SK-N-MC (cell line): ENCODE measurements around the gene SNX8.

ENCODE experiments used
- DNase-seq: peaks from one replicate; pipeline ENCODE4 v3.0.0-alpha.2; 2011; ENCODE audit warnings: low read depth, low spot score
- H3K27ac ChIP-seq: fragments of 200-600 bp; sonication (generic); 2 replicates; pipeline ENCODE4 v1.5.1; 2016; ENCODE audit warnings: mixed run types
- H3K36me3 ChIP-seq: fragments of 200-600 bp; sonication (generic); 2 replicates; pipeline ENCODE4 v1.6.1; 2017; ENCODE audit warnings: antibody characterized with exemption, low read length, mixed read lengths; ENCODE audit not compliant: insufficient read depth
- H3K4me3 ChIP-seq: fragments of 200-600 bp; sonication (generic); 2 replicates; pipeline ENCODE4 v1.5.1; 2016
- H3K9ac ChIP-seq: fragments of 200-600 bp; sonication (generic); 2 replicates; pipeline ENCODE4 v1.8.0; 2017; ENCODE audit warnings: mixed run types, mixed read lengths; ENCODE audit not compliant: insufficient read length
- H3K9me3 ChIP-seq: fragments of 200-600 bp; sonication (generic); 2 replicates; pipeline ENCODE4 v1.6.1; 2017; ENCODE audit warnings: low read depth, mild to moderate bottlenecking, antibody characterized with exemption, low read length, moderate library complexity, mixed read lengths
- EZH2 ChIP-seq: fragments of 200-600 bp; sonication (generic); IDR thresholded peaks from one replicate; pipeline ENCODE4 v1.6.1; 2017; ENCODE audit warnings: antibody characterized with exemption
- FOXP2 ChIP-seq: optimal IDR thresholded peaks from 2 replicates; pipeline ENCODE3; 2011; ENCODE audit warnings: mild to moderate bottlenecking, moderate library complexity; ENCODE audit not compliant: insufficient read depth; ENCODE audit errors: extremely low read length, control extremely low read depth
- POLR2AphosphoS5 ChIP-seq: IDR thresholded peaks from 2 replicates; pipeline ENCODE4 v1.6.1; 2012; ENCODE audit warnings: mild to moderate bottlenecking, low read depth, low read length, borderline replicate concordance

Gene SNX8

DNA sequence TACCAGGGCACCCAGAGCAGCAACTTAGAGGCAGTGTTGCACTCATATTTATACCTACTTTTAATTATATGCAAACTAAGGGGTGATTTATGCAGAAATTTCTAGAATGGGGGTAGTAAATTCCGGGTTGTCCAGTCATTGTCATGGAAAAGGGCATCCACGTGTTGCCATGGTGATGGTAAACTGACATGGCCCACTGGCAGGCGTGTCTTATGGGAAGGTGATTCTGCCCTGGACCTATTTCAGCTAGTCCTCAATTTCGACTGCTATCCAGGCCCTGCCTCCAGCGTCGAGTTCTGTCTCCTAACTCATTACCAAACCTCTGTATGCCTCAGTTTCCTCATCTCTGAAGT lies 12.8 kb downstream of the SNX8 start:
- H3K9ac ChIP-seq, result no peak overlapping the region
- H3K27ac ChIP-seq, result no peak overlapping the region
- no peak for DNase-seq
- H3K4me3 ChIP-seq, result no peak overlapping the region
- TF ChIP-seq FOXP2, result no peak
- TF ChIP-seq POLR2AphosphoS5, result no peak
- TF ChIP-seq EZH2, result no peak
- no peaks in the 10 kb centered on the region for H3K36me3 ChIP-seq
- H3K9me3 ChIP-seq, result no peaks in the 10 kb centered on the region

DNA sequence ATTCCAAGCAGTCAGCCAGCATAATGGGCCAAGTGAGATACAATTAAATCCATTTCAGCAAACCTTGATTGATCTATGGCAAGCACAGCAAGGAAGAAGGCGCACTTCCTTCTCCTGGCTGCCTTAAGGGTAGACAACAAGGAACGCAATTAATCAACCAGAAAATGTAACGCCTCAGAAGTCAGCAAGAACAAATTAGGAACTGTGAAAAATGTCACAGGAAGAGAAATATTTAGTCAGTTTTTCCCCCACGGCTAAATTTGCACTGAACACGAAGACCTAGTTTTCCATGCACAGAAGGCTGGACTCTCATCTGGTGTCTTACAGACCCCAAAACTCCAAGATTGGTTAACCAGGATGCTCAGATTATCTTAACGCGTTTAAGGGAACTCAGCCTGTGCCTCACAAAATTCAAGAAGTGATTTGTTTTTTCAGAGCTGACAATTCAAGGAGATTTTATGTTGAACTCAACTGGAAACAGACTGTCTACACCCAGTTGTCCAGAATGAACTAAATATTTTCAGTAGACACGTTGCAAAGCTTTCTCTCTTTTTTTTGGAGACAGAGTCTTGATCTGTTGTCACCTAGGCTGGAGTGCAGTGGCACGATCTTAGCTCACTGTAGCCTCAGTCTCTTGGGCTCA lies 14.2 kb downstream of the SNX8 start:
- TF ChIP-seq FOXP2 (no peak), POLR2AphosphoS5 (no peak), EZH2 (no peak)
- Histone ChIP-seq H3K36me3 (no peaks in the 10 kb centered on the region), H3K4me3 (peak overlapping the region; percentile 28), H3K9ac (no peak overlapping the region), H3K9me3 (no peaks in the 10 kb centered on the region), H3K27ac (peak overlapping the region; percentile 62)
- peak; percentile 1 for DNase-seq

DNA sequence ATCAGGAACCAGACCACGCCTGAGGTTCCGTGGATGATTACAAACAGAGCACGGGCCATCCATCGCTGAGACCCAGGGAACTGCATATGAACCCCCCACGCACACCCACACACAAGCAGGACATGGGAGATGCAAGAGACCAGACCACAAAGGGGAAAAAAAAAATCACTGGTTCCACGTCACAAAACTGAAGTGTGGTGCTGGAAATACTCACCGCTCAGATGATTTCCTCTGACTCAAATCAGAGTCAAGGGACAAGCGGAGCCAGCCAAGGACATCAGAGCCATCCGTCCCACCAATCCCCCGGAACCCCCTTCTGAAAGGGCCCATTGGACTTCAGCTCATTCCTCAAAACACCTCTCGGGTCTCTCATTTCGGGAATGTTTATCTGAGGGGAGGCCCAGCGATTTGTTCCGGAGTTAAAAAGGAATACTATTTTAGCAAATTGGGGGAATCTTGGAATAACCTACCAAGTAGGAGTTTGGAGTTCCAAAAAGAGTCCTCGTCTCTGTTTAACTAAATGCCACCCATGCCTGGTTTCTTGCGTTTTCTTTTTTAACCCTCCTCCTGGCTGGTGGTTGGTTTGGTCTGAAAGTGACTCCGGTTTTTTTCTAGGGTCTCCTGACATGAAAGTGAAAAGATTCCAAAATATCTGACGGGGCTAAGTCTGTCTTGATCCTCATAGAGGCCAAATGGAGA lies 15.0 kb downstream of the SNX8 start:
- Histone ChIP-seq H3K9me3 (no peaks in the 10 kb centered on the region), H3K36me3 (no peaks in the 10 kb centered on the region), H3K4me3 (peak overlapping the region; percentile 28), H3K9ac (no peak overlapping the region), H3K27ac (peak overlapping the region; percentile 62)
- TF ChIP-seq FOXP2 (no peak), POLR2AphosphoS5 (no peak), EZH2 (no peak)
- no peak for DNase-seq

DNA sequence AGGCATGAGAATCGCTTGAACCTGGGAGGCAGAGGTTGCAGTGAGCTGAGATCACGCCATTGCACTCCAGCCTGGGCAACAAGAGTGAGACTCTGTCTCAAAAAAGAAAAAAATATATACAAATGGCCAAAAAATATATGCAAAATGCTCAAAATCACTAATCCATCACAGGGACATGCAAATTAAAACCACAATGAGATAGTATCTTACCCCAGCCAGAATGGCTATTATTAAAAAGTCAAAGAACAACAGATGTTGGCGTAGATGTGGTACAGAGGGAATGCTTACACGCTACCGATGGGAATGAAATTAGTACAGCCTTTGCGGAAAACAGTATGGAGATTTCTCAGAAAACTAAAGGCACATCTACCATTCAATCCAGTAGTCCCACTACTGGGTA lies 17.4 kb downstream of the SNX8 start:
- Histone ChIP-seq H3K27ac (no peak overlapping the region), H3K9me3 (no peaks in the 10 kb centered on the region), H3K4me3 (no peak overlapping the region), H3K9ac (no peak overlapping the region), H3K36me3 (no peaks in the 10 kb centered on the region)
- no peak for TF ChIP-seq POLR2AphosphoS5
- TF ChIP-seq EZH2, result no peak
- TF ChIP-seq FOXP2, result no peak
- DNase-seq, result no peak

DNA sequence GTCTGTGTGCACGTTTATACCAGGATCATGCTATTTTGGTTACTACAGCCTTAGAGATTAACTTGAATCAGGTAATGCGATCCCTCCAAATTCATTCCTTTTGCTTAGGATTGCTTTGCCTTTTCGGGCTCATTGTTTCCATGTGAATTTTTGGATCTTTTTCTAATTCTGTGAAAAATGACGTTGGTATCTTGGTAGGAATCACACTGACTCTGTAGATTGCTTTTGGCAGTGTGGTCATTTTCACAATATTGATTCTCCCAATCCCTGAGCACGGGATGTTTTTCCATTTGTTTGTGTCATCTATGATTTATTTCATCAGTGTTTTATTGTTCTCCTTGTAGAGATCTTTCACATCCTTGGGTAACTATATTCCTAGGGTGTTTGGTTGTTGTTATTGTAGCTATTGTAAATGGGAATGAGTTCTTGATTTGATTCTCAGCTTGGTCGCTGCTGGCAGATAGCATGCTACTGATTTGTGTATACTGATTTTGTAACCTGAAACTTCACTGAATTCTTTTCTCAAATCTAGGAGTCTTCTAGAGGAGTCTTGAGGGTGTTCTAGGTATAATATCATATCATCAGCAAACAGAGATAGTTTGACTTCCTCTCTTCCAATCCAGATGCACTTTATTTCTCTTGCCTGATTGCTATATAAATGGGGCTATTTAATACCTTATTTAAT lies 18.2 kb downstream of the SNX8 start:
- TF ChIP-seq EZH2 (no peak), FOXP2 (no peak), POLR2AphosphoS5 (no peak)
- H3K36me3 ChIP-seq, result no peaks in the 10 kb centered on the region
- no peak for DNase-seq
- H3K9me3 ChIP-seq, result no peaks in the 10 kb centered on the region
- no peak overlapping the region for H3K9ac ChIP-seq
- no peak overlapping the region for H3K4me3 ChIP-seq
- no peak overlapping the region for H3K27ac ChIP-seq

DNA sequence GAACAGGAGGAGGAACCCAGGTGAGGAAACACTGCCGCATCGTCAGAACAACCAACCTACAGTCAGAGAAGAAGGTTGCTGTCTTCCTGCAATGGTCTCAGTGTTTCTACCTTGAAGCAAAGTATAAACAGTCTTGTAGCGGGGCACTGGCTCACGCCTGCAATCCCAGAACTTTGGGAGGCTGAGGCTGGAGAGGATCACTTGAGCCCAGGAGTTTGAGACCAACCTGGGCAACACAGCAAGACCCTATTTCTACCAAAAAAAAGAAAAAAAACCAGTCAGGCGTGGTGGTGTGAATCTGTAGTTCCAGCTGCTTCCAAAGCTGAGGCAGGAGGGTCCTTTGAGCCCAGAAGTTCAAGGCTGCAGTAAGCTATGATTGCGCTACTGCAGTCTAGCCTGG lies 23.4 kb downstream of the SNX8 start:
- Histone ChIP-seq H3K9ac (no peak overlapping the region), H3K27ac (no peak overlapping the region), H3K9me3 (no peaks in the 10 kb centered on the region), H3K36me3 (no peaks in the 10 kb centered on the region), H3K4me3 (no peak overlapping the region)
- DNase-seq, result no peak
- TF ChIP-seq POLR2AphosphoS5 (no peak), EZH2 (no peak), FOXP2 (no peak)

DNA sequence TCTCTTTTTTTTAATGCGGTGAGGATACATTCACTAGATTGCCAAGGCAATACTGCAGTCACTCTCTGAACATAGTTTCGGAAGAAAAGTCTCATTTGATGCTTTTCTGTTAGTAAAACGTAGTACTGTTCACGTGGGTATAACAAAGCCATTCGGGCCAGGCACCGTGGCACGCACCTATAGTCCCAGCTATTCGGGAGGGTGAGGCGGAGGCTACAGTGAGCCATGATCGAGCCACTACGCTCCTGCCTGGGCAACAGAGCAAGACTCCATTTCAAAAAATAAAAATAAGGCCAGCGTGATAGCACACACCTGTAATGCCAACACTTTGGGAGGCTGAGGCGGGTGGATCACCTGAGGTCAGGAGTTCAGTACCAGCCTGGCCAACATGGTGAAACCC lies 24.6 kb downstream of the SNX8 start:
- Histone ChIP-seq H3K9me3 (no peaks in the 10 kb centered on the region), H3K27ac (no peak overlapping the region), H3K4me3 (no peak overlapping the region), H3K9ac (no peak overlapping the region), H3K36me3 (no peaks in the 10 kb centered on the region)
- TF ChIP-seq FOXP2, result no peak
- no peak for DNase-seq

DNA sequence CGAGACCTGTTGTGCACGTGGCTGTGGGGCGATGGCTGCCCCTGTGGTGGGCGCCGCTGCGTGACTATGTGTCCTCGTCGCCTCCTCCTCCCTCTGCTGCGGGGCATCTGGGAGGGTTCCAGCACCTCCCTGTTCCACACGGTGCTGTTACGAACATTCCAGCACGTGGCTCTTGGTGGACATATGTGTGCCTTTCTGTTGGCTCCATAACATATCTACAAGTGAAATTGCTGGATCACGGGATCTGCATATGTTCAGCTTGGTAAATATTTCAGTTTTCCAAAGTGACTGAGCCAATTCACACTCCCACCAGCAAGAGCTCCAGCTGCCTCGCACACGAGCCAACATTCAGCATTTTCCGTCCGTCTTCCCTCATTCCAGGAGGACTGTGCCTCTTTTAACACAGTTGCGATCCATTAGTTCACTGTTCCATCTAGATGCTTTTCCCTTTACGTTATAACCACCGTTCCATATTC lies 25.1 kb downstream of the SNX8 start:
- Histone ChIP-seq H3K27ac (no peak overlapping the region), H3K4me3 (no peak overlapping the region), H3K36me3 (no peaks in the 10 kb centered on the region), H3K9ac (no peak overlapping the region), H3K9me3 (no peaks in the 10 kb centered on the region)
- no peak for DNase-seq
- TF ChIP-seq FOXP2 (no peak), EZH2 (no peak), POLR2AphosphoS5 (no peak)

DNA sequence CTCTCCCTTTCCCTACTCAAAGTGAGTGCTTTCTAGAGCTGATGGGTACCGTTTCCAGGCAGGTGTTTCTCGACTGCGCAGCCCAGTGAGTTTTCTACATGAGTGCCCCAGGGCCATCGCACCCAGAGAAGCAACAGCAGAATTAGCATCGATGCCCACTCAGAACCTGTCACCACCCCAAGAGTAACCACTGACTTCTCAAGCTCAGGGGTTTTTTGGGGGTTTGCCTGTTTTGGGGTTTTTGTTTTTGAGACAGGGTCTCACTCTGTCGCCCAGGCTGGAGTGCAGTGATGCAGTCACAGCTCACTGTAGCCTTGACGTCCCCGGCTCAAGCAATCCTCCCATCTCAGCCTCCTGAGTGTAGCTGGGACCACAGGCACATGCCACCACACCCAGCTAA lies 25.7 kb downstream of the SNX8 start:
- TF ChIP-seq EZH2, result no peak
- TF ChIP-seq FOXP2, result no peak
- no peak for TF ChIP-seq POLR2AphosphoS5
- Histone ChIP-seq H3K9ac (no peak overlapping the region), H3K36me3 (no peaks in the 10 kb centered on the region), H3K27ac (no peak overlapping the region), H3K4me3 (no peak overlapping the region), H3K9me3 (no peaks in the 10 kb centered on the region)
- no peak for DNase-seq
